NK-92 treated with Interleukin-12 subunit alpha and Interleukin-12 subunit beta, amount 100 ng/mL, for 24 hours (cell line): ENCODE results near the gene TRAPPC2L.

ENCODE experiments used
- DNase-seq: peaks from one replicate; lab custom pipeline; 2025; lab: John Stamatoyannopoulos, UW

TRAPPC2L gene

DNA sequence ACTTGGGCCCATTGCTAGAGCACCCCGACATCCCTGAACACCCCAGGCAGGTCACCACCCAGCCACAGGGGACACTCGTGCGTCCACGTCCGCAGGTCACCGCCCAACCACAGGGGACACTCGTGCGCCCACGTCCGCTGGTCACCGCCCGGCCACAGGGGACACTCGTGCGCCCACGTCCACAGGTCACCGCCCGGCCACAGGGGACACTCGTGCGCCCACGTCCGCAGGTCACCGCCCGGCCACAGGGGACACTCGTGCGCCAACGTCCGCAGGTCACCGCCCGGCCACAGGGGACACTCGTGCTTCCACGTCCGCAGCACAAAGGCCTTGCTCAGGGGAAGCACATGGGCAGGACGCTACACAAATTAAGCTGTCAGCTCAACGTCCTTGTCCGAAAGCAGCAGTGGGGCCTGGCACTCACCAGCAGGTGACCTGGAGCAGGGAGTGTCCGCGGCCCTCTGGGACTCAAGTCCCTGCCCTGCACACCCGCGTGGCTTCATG is 17.8 kb upstream of the TRAPPC2L start:
- no peak for DNase-seq

DNA sequence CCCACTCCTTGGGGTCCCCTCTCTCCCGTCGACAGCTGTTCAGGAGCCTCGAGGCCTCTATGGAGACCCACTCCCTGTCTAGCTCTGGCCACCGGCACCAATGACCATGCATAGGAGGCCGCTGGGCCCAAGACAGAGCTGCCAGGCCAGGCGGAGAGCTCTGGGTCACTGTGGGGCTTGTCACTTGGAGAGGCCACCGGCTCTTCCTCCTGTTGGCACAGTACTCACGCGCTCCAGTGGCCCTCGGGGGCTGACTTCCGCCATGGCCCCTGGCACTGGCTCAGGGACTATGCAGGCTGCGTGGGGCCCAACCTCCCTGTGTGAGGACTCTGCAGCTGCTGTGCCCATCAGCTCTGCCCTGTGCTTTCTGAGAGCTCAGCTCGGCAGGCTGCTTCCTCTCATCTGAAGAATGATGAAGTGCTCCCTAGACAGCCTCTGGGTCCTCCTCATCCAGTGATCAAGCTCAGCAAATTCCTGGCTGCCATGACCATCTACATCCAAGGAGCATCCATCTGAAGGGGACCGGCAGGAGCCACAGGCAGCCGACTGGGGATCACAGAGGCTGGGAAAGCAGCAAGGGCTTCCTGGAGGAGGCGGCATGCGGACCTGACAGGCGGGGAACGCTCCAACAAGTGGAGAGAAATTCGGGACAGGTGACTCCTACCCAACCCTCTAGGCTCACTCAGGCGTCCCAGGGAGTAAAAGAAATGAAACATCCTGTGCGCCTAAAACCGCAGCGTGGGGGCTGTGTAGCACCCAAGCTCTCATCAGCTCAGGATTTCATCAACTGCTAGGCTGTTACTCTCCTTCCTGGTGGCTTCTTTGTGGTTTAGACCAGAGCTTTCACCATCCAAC is 17.0 kb upstream of the TRAPPC2L start:
- no peak for DNase-seq

DNA sequence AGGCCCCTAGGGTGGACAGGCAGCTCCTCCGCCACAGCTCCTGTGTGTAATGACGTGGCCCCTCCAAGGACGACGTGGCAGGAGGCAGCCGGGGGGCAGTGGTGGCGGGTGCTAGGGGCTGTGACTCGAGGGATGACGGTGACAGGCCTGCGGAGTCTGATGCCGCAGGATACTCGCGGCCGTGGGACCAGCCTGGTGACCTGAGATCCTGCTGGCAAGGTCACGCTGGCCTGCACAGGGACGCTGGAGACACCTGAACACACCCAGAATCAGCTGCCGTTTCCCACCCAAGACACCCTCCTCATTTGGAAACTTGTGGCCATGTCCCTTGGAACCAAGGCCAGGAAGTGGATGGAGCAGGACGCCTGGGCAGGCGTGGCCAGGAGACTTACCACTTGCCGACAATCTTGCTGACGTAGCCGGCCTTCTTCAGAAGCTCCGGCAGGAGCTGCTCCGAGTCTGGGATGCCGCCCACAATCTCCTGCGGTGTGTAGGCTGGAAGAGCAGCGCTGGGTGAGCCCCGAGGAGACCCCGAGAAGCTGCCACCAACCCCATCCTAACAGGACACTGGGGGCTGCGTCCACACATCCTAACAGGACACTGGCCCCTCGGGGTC is 16.2 kb upstream of the TRAPPC2L start:
- no peak for DNase-seq

DNA sequence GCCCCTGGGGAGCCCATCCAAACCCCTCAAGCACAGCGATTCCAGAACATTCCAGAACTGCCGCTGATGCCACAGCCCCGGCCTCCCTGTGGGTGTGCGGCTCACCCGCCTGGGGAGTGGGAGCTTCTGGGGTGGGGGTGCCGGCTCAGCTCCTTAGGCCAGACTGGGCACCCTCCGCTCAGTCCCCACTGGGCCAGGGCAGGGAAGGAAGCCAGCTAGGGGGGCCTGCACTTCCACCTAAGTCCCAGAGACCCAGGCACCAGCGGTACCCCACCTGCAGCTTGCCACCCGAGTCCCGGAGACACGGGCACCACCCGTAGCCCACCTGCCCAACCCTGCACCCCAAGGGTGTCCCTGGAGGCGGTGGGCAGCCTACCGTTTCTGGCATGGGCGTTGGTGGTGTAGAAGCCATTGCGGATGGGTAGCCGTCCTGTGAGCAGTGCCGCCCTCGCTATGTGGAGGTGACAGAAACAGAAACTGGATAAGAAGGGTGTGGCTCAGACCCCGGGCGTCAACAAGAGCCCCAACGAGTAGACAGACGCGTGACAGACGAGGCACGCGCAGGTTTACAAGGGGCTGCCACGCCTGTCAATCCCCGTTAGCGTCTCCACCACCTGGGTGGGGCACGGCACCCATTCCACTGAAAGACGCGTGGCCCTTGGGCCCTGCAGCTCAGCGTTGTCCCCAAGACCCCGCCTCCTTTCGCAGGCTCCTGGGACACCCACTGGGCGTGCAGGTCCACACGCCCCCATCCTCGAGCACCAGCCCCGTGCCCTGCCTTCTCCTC is 15.2 kb upstream of the TRAPPC2L start:
- no peak for DNase-seq

DNA sequence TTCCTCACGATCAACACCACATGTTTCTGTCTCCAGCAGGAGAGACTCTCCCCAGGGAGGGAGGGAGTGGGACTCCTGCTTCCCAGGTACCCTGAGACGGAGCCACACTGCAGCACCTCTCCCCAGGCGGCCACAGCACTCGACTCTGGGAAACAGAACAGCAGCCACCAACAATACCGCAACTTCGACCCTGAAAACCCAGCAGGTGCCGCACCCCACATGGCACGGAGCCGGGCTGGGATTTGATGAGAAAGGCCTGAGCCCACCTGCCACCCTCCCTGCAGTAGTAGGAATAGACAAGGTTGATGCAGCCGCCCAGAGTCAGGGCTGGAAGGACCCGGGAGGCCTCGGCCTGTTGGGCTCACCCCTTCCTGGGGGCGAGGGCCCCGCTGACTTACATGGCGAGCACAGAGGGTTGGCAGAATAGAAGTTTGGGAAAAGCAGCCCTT is 14.6 kb upstream of the TRAPPC2L start:
- DNase-seq = no peak

DNA sequence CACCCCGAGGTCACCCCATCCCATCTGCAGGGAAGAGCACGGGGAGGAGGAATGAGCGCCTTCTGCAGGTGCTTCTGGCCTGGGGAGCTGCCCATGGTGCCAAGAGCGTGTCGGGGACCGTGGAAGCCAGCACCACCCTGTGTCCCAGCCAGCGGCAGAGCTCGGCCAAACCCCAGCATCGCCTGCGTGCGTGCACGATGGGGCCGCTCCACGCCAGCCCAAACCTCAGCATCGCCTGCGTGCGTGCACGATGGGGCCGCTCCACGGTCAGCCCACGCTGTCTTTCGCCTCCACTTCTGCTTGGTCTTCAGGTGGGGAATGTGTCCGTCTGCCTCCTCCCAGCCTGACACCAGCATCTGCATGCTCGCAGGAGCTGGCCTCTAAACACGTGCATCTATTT is 14.1 kb upstream of the TRAPPC2L start:
- DNase-seq = no peak

DNA sequence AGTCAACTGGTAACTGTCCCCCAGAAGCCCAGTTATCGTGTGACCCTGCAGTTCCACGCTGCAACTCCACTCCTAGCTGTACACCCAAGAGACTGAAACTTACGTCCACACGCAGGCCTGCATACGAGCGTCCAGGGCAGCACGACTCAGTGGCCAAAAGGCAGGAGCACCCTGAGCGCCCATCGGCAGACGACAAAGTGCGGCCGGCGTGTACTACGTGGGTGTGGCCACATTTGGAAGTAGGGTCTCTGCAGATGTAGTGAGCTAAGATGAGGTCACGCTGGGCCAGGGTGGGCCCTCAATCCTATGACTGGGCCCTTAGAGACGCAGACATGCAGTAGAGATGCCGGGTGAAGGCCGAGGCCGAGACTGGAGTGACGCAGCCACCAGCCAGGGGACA is 13.7 kb upstream of the TRAPPC2L start:
- DNase-seq = no peak

DNA sequence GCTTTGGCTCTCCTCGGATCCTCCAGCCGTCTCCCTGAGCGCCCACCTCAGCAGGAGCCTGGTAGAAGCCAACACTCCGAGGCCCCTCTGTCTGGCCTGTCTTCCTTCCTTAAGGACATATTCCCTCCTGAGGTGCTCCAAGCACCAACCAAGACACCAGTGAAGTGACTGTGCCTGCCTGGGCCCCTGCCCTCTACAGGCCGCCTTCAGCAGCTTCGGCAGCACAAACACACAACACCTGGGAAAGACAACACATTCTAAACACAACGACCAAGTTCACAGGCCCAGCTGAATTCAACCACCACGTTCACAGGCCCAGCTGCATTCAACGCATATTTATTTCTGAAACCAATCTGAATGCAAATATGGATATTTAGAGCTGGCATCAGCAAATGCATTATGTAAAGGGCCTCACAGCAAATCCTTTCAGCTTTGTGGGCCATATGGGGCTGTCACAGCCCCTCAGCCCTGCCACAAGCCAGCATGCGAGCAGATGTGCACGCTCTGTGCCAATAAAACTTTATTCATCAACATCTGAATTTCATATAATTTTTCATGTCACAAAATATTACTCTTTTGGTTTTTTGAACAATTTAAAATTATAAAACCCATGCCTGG is 12.4 kb upstream of the TRAPPC2L start:
- no peak for DNase-seq

DNA sequence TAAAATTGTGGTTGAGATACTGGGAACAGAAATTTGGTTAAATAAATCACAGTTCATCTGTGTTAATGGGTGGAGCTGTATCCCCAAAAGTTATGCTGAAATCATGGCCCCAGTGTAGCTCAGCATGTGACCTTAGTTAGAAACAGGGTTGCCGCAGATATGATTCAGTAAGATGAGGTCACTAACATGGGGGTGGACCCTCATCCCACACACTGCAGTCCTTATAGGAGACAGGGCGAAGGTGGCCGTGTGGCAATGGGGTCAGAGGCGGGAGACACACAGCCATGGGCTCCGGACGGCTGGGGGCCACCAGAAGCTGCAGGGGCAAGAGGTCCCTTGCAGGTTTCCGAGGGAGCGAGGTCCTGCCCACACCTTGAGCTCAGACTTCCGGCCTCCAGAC is 10.8 kb upstream of the TRAPPC2L start:
- no peak for DNase-seq

DNA sequence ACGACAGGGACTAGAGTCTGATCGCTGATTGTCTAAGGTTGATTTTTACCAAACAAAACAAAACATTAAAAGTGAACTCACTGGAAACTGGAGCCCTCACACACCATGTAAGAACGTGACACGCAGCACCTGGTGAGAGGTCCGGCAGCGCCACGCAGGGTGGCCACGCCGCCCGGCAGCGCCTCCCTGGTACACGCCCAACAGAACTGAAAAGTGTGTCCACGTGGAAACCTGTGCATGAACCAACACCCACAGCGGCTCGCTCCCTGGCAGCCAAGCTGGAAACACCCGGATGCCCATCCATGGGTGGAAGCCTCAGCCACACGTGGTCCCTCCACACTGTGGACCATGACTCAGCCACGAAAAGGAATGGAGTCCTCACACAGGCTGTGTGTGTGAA is 9.3 kb upstream of the TRAPPC2L start:
- DNase-seq = no peak

DNA sequence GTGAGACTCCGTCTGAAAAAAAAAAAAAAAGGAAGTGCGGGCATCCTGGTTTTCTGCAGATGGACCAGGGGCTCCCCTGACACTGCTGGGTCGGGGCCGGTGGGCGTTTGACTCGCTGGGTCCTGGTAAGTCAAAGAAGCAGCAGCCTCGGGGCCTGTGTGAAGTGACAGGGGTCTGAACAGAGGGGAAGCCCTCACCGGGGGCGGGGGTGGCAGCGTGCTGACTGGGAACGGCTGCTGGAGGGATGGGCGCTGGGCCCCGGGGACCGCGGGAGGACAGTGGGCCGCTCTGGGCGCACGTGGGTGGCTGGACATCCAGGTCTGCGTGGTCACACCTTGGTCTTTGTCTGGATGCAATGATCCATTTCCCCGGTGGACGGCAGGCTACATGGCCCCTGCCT is 8.4 kb upstream of the TRAPPC2L start:
- no peak for DNase-seq

DNA sequence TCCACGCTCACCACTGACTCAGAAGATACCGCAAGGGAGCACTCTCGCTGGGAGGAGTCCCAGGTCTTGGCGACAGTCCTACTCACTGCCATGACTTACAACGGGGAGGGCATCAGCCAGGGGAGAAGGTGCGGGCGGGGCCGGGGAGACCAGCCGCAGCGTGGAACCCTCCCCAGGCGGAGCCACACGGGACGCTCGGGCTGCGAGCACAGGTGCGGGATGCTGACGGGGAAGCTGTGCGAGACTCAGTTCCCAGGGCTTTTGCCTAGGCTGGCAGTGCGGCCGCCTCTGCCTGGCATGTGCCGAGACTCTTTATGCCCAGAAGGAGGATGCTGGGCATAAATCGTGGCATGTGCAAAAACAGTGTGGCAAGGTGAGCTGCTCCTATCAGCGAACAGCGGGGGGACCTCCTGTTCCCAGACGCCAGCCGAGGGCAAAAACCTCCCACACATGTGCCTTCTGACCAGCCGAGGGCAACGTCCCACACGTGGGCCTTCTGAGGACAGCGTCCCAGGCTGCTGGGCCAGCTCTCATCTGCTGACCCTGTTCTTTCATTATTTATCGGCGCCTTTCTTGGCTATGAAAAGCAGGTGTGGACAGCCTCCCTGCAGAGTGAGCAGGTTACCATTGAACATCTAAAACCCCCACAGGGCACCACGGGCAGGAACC is 6.3 kb upstream of the TRAPPC2L start:
- no peak for DNase-seq

DNA sequence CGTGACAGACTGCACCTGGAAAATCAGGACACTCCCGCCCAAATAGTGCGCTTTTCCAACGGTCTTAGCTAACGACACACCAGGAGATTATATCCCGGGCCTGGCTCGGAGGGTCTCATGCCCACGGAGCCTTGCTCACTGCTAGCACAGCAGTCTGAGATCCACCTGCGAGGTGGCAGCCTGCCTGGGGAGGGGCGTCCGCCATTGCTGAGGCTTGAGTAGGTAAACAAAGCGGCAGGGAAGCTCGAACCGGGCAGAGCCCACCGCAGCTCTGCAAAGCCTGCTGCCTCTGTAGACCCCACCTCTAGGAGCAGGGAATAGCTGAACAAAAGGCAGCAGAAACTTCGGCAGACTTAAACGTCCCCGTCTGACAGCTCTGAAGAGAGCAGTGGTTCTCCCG is 5.3 kb upstream of the TRAPPC2L start:
- DNase-seq = no peak

DNA sequence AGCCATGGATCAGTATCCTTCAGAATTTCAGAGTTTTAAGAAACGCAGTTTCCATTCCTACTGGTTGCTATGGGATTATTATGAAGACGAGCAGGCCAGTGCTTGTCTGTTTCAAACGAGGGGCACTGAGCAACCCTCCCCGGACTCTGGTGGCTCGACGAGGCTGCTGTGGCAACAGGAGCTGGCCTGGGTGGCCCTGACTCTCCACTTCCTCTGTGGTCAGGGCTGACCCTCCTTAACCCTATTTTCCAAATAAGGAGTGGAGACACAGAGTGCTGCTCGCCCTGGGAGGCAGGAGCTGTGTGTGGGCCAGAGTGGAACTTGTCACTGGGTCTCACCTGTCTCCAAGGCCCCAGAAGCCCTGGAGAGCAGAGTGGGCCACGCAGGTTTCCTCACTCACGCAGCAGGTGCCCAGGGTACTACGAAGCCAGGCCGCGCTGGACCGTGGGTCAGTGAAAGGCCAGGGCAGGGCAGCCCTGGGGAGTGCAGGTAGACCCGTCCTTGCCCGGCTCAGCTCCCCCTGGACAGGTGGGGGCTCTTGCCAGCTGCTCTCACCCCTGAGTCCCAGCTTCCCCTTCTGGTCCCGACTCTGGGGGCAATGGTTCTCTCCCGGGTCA is 3.5 kb upstream of the TRAPPC2L start:
- DNase-seq = no peak

DNA sequence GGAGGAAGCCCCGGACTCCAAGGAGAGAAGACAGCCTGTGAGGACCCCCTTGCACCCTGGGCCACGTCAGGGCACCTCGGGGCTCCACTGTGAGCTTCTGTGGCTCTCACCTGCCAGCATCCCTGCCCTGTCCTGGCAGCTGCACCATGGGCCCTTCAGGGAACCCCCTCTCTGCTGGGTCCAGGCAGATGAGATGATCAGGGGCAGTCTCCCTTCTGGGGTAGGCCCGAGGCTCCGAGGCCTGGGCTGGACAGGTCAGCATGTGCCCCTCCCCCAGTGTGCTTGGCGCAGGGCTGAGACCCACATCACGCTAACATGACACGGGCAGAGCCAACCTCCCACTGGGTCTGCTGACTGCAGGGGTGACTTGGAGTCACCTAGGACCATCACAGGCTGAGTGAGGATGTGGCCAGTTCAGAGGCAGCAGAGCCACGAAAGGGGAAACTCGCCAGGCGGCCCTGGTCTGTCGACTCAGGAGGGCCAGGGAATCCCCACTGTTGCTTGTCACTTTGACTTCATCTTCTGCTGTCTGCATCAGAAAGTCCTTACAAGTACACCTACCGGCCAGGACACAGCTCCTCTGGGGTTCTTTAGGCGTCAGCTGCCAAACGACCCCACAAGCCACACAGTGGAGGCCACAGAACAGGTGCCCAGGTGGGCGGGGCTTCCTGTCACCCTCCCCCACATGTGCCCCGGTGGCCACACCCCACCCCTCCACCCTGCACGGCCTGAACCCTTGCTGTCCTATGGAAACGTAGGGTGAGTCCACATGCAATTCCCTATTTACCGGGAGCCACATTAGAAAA is 2.4 kb upstream of the TRAPPC2L start:
- DNase-seq = no peak

DNA sequence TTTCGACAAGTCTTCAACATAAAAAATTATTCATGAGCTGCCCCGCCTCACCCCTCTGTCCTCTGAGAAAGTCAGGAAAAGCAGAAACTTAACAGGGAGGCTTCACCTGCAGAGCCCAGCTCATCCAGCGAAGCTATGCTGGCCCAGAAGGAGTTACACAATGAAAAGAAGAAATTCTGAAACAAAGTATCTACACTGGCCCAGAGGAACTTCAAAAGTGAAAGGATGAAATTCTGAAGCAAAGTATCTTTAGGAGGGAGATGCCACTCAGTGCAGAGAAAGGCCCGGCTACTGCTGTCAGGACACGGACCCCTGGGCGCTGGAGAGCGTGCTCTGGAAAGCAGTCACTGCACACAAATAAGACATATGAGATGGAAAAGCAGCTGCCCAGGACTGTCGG is 1.8 kb upstream of the TRAPPC2L start:
- no peak for DNase-seq

DNA sequence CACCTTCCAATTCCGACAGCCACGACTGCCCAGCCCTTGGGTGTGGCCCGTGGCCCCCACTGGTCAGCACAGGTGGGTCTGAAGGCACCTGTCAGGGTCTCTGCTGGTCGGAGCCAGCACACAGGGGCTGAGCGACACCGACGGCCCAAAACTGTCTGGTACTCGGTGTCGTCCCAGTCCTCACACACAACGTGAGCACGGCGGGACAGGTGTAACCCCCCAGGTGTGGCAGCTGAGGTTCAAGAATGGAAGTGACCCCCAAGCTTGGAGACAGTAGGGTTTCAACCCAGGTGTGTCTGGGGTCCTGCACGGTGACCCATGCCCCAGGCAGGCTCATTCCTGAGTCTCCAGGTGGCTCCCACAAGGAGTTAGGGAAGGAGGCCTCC is 1.2 kb upstream of the TRAPPC2L start:
- DNase-seq = no peak

DNA sequence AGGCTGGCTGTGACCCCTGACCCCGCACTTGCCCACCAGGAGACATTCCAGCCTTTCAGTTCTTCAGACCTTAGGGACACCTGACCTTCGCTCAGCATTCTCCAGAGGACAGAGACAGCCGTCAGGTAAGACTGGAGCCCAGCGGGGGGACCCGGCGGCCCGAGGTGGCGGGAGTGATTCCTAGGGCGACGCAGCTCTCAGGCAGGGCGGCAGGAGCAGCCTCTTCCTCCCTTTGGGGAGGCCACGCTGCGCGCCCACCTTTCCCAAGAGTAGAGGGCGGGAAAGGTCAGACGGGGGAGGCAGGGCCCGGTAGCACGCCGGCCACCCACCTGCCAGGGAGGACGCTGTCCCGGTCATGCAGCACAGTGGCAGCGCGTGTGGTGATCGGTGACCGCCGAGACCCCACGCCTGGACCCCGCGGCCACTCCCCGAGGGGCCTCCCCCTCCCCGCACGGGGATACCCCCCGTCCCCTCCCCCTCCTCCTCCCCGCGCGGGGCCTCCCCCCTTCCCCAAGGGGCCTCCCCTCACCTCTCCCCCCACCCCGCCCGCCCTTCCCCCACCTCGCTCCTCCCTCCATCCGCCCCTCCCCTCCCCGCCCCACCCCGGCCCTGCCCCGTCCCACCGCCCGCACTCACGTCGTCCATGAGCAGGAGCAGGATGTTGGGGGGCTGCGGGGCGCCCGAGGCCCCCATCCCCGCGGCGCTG is 652 bp upstream of the TRAPPC2L start:
- DNase-seq = no peak

DNA sequence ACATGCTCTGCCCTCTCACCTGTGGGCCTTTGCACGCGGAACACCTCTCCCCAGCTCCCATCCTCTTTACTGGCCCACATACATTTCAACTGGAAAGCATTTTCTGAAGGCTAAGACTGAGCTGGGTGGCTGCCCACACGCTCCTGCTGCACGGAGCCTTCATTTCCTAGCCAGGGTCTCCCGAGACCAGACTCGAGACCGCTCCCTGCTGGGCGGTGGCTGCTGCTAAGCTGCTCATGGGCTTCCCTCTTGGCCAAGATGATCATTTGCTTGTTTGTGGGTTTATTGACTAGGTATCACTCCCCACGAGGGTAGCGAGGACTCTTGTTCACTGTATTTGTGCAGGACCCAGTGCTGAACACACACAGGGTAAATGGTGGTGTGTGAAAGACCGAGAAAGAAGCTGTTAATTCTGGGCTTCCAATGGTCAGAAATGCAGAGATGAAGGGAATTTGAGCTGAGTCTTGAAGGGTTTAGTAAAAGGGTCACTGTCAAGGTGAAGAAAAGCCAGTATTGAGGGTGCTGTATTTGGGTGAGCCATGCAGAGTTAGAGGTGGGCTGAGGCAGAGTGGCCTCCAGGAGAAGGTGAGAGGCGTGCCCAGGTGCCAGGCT is 907 bp downstream of the TRAPPC2L start:
- peak; percentile 32 for DNase-seq
